Measurements from ENCODE around the gene PIGW.

PIGW gene

DNA sequence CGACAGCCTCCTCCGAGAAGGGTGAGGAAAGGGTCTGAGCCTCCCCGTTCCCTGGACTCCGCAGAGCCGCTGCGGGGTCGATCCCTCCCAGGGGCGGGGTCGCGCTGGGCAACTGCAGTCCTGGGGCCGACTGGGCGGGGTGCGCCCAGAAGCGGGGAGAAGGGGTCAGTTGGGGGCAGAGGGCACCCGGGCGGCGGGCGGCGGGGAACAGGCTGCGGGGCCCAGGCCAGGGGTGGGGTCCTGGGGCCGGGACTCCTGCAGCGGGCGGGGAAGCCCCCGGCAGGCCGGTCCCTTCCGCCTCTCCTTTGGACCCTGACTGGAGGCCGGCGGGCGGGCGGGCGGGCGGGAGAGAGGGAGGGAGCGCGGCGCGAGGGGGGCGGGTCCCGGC is 10.3 kb downstream of the PIGW start:
- H3K23ac ChIP-seq (ENCODE audit: low read length), result no peak overlapping the region
- no peak for DNase-seq
- H3K27ac ChIP-seq (ENCODE audit: low read depth, low read length), result peak overlapping the region; percentile 96
- peak overlapping the region; percentile 98 for H3K9ac ChIP-seq (ENCODE audit: low read length)
- peaks cover 16% of the 10 kb centered on the region for H3K79me2 ChIP-seq (ENCODE audit: control insufficient read depth, insufficient read depth, low read length, poor library complexity)
- peak overlapping the region; percentile 74 for H3K4ac ChIP-seq (ENCODE audit: low read depth, low read length)
- H2BK5ac ChIP-seq (ENCODE audit: low read depth, low read length, poor library complexity), result peak overlapping the region; percentile 71
- peak overlapping the region; percentile 20 for H2AFZ ChIP-seq (ENCODE audit: insufficient read depth, low read length, poor library complexity)
- peaks cover 16% of the 10 kb centered on the region for H3K79me1 ChIP-seq (ENCODE audit: low read length)
- H3K4me2 ChIP-seq (ENCODE audit: low read length), result peak overlapping the region; percentile 57
- H4K91ac ChIP-seq (ENCODE audit: low read depth, low read length), result peak overlapping the region; percentile 98
- WGBS (ENCODE audit: extremely low coverage, insufficient coverage, insufficient read length), result no CpG with 5 or more reads among the region's 38 CpGs
- H2AK5ac ChIP-seq (ENCODE audit: low read length), result peak overlapping the region; percentile 21
- H4K8ac ChIP-seq (ENCODE audit: low read depth, low read length), result peak overlapping the region; percentile 97
- H2BK120ac ChIP-seq (ENCODE audit: insufficient read depth, low read length, poor library complexity), result peak overlapping the region; percentile 62
- no peaks in the 10 kb centered on the region for H3K9me3 ChIP-seq (ENCODE audit: insufficient read depth, low read depth, low read length)
- H3K4me1 ChIP-seq (ENCODE audit: control insufficient read depth in 1 of 2, insufficient read depth in 2 of 2, low read length in 2 of 2), result peaks cover 0 to 3% of the 10 kb centered on the region in 2 experiments
- H3K4me3 ChIP-seq (ENCODE audit: low read depth, low read length), result peak overlapping the region; percentile 96
- peaks cover 0 to 2% of the 10 kb centered on the region in 2 experiments for H3K36me3 ChIP-seq (ENCODE audit: control insufficient read depth in 1 of 2, insufficient read depth in 2 of 2, low read length in 2 of 2)
- no peaks in the 10 kb centered on the region for H3K27me3 ChIP-seq (ENCODE audit: insufficient read depth, low read length)
- H3K14ac ChIP-seq (ENCODE audit: low read length), result peak overlapping the region; percentile 95
- no peak overlapping the region for H2BK12ac ChIP-seq (ENCODE audit: low read length)
- H3K18ac ChIP-seq (ENCODE audit: low read length), result peak overlapping the region; percentile 92
- peak overlapping the region; percentile 95 for H4K12ac ChIP-seq (ENCODE audit: low read depth, low read length)

DNA sequence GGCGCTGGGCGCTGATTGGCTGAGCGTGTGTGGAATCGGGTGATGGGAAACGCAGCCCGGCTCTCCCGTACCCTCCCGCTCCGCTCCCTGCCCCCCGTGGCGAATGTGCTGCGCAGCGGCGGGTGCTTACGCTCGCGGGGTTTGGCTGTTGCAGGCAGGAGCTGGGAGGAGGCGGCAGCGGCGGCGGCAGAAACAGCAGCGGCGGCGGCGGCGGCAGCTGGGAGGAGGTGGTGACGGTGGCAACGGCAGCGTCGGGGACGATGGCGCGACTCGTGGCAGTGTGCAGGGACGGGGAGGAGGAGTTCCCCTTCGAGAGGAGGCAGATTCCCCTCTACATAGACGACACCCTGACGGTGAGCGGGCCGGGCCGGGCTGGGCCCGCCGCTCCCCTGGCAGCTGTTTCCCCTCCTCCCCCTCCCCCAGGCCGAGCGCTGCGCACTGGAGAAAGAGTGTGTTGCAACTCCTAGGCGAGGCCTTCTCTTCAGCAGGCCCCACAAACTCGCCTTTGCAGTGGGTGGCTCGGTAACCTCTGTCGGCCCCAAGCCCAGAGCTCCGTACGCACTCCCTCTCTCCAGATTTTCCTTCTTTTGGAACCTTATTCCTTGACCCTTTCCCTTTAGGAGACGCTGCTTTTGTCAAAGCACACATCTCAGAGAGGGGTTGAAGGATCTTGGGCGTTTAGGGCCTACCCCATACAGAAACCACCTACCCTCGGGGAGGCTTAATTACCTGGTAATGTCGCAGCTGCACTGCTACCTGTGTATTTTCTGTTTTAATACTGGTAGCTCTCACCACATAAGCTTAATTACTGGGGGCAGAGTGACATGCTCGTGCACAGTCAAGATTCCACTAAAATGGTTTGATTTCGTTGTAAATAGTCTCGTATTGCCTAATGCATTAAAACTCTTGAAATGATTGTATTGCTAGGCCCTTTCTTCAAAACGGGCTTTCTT is 11.0 kb downstream of the PIGW start:
- Histone ChIP-seq H3K36me3 (ENCODE audit: control insufficient read depth in 1 of 2, insufficient read depth in 2 of 2, low read length in 2 of 2) (peaks cover 0 to 2% of the 10 kb centered on the region in 2 experiments), H2AFZ (ENCODE audit: insufficient read depth, low read length, poor library complexity) (peak overlapping the region; percentile 53), H4K12ac (ENCODE audit: low read depth, low read length) (peak overlapping the region; percentile 85), H3K23ac (ENCODE audit: low read length) (no peak overlapping the region), H3K4ac (ENCODE audit: low read depth, low read length) (peak overlapping the region; percentile 93), H3K18ac (ENCODE audit: low read length) (peak overlapping the region; percentile 95), H2BK5ac (ENCODE audit: low read depth, low read length, poor library complexity) (peak overlapping the region; percentile 82), H3K9me3 (ENCODE audit: insufficient read depth, low read depth, low read length) (no peaks in the 10 kb centered on the region), H3K4me3 (ENCODE audit: low read depth, low read length) (peak overlapping the region; percentile 94), H2BK120ac (ENCODE audit: insufficient read depth, low read length, poor library complexity) (peak overlapping the region; percentile 80), H3K27me3 (ENCODE audit: insufficient read depth, low read length) (no peaks in the 10 kb centered on the region), H3K79me2 (ENCODE audit: control insufficient read depth, insufficient read depth, low read length, poor library complexity) (peaks cover 16% of the 10 kb centered on the region), H3K9ac (ENCODE audit: low read length) (peak overlapping the region; percentile 75), H3K4me2 (ENCODE audit: low read length) (peak overlapping the region; percentile 88), H3K14ac (ENCODE audit: low read length) (peak overlapping the region; percentile 93), H2BK12ac (ENCODE audit: low read length) (no peak overlapping the region), H3K27ac (ENCODE audit: low read depth, low read length) (peak overlapping the region; percentile 91), H2AK5ac (ENCODE audit: low read length) (peak overlapping the region; percentile 81), H4K8ac (ENCODE audit: low read depth, low read length) (peak overlapping the region; percentile 92), H3K4me1 (ENCODE audit: control insufficient read depth in 1 of 2, insufficient read depth in 2 of 2, low read length in 2 of 2) (peaks cover 0 to 3% of the 10 kb centered on the region in 2 experiments), H4K91ac (ENCODE audit: low read depth, low read length) (peak overlapping the region; percentile 41), H3K79me1 (ENCODE audit: low read length) (peaks cover 16% of the 10 kb centered on the region)
- WGBS (ENCODE audit: extremely low coverage, insufficient coverage, insufficient read length), result no CpG with 5 or more reads among the region's 60 CpGs
- peak; percentile 96 to 97 for DNase-seq

DNA sequence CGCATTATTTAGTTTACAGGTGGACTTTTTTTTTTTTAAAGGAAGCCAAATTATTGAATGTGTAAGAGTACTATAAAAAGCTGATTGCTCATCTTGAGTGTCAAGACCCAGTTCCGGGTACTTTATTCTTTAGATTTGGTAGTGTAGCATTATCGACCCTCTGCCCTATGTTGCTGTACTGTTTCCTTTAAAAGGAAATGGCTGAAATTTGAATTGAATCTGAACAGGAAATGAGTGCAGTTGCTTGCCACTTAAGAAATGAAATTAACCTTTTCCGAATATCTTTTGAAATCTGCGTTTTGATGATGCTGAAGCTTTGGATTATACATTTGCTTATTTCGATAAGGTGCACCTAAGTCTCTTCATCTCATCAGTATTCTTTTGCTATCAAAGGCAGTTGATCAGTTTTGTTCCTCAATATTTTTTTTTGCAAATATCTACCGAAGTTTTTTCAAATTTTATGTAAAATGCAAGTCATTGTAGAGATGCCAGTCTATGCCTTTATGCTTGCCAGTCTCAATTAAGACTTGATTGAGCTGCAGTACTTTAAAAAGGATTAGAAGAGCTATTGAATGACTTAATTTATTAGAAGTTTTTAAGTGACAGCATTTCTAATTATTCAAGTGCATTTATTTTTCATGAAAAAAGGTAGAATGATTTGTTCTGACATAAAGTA is 11.8 kb downstream of the PIGW start:
- Histone ChIP-seq H3K27me3 (ENCODE audit: insufficient read depth, low read length) (no peaks in the 10 kb centered on the region), H3K9me3 (ENCODE audit: insufficient read depth, low read depth, low read length) (no peaks in the 10 kb centered on the region), H3K27ac (ENCODE audit: low read depth, low read length) (no peak overlapping the region), H4K91ac (ENCODE audit: low read depth, low read length) (no peak overlapping the region), H3K14ac (ENCODE audit: low read length) (no peak overlapping the region), H3K9ac (ENCODE audit: low read length) (no peak overlapping the region), H2BK12ac (ENCODE audit: low read length) (no peak overlapping the region), H2BK120ac (ENCODE audit: insufficient read depth, low read length, poor library complexity) (no peak overlapping the region), H3K4me1 (ENCODE audit: control insufficient read depth in 1 of 2, insufficient read depth in 2 of 2, low read length in 2 of 2) (peaks cover 0 to 3% of the 10 kb centered on the region in 2 experiments), H3K4ac (ENCODE audit: low read depth, low read length) (no peak overlapping the region), H3K4me3 (ENCODE audit: low read depth, low read length) (no peak overlapping the region), H2BK5ac (ENCODE audit: low read depth, low read length, poor library complexity) (no peak overlapping the region), H3K79me2 (ENCODE audit: control insufficient read depth, insufficient read depth, low read length, poor library complexity) (peaks cover 16% of the 10 kb centered on the region), H4K12ac (ENCODE audit: low read depth, low read length) (no peak overlapping the region), H3K36me3 (ENCODE audit: control insufficient read depth in 1 of 2, insufficient read depth in 2 of 2, low read length in 2 of 2) (peaks cover 0 to 4% of the 10 kb centered on the region in 2 experiments), H2AK5ac (ENCODE audit: low read length) (no peak overlapping the region), H3K23ac (ENCODE audit: low read length) (no peak overlapping the region), H2AFZ (ENCODE audit: insufficient read depth, low read length, poor library complexity) (no peak overlapping the region), H3K4me2 (ENCODE audit: low read length) (peak overlapping the region; percentile 88), H4K8ac (ENCODE audit: low read depth, low read length) (no peak overlapping the region), H3K79me1 (ENCODE audit: low read length) (peaks cover 16% of the 10 kb centered on the region), H3K18ac (ENCODE audit: low read length) (no peak overlapping the region)
- DNase-seq, result no peak
- WGBS (ENCODE audit: extremely low coverage, insufficient coverage, insufficient read length), result no CpG with 5 or more reads among the region's 7 CpGs

DNA sequence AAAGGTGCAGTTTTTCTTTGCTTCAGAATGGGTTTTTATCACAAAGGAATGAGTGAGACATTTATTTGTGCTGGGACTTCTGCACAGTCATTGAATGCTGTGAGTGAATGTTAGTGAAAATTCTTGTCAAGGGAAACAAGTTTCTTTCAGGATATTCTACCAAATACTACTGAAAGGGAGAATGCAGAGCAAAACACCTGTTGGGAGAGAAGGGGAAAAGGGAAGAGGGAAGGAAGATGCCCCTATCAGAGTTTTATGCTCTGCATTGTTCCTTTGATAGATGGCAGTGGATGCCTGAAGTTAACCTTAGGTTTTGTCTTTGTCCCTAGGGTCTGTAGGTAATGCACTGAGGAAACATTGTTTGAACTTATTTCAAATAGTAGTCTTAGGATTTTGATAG is 13.0 kb downstream of the PIGW start:
- peak overlapping the region; percentile 99 for H3K4ac ChIP-seq (ENCODE audit: low read depth, low read length)
- H4K91ac ChIP-seq (ENCODE audit: low read depth, low read length), result no peak overlapping the region
- no peak overlapping the region for H2BK5ac ChIP-seq (ENCODE audit: low read depth, low read length, poor library complexity)
- no peaks in the 10 kb centered on the region for H3K27me3 ChIP-seq (ENCODE audit: insufficient read depth, low read length)
- no peak overlapping the region for H3K23ac ChIP-seq (ENCODE audit: low read length)
- H2BK120ac ChIP-seq (ENCODE audit: insufficient read depth, low read length, poor library complexity), result no peak overlapping the region
- no peak overlapping the region for H3K27ac ChIP-seq (ENCODE audit: low read depth, low read length)
- peaks cover 16% of the 10 kb centered on the region for H3K79me1 ChIP-seq (ENCODE audit: low read length)
- H3K4me3 ChIP-seq (ENCODE audit: low read depth, low read length), result no peak overlapping the region
- peaks cover 0 to 3% of the 10 kb centered on the region in 2 experiments for H3K4me1 ChIP-seq (ENCODE audit: control insufficient read depth in 1 of 2, insufficient read depth in 2 of 2, low read length in 2 of 2)
- peaks cover 0 to 4% of the 10 kb centered on the region in 2 experiments for H3K36me3 ChIP-seq (ENCODE audit: control insufficient read depth in 1 of 2, insufficient read depth in 2 of 2, low read length in 2 of 2)
- no peak overlapping the region for H3K9ac ChIP-seq (ENCODE audit: low read length)
- H3K14ac ChIP-seq (ENCODE audit: low read length), result no peak overlapping the region
- H3K18ac ChIP-seq (ENCODE audit: low read length), result no peak overlapping the region
- H3K4me2 ChIP-seq (ENCODE audit: low read length), result no peak overlapping the region
- H2AK5ac ChIP-seq (ENCODE audit: low read length), result no peak overlapping the region
- DNase-seq, result no peak
- no peak overlapping the region for H4K12ac ChIP-seq (ENCODE audit: low read depth, low read length)
- H2BK12ac ChIP-seq (ENCODE audit: low read length), result no peak overlapping the region
- H3K9me3 ChIP-seq (ENCODE audit: insufficient read depth, low read depth, low read length), result no peaks in the 10 kb centered on the region
- H2AFZ ChIP-seq (ENCODE audit: insufficient read depth, low read length, poor library complexity), result no peak overlapping the region
- no peak overlapping the region for H4K8ac ChIP-seq (ENCODE audit: low read depth, low read length)
- peaks cover 16% of the 10 kb centered on the region for H3K79me2 ChIP-seq (ENCODE audit: control insufficient read depth, insufficient read depth, low read length, poor library complexity)
